ENCODE results near the gene SORBS1.

DNA sequence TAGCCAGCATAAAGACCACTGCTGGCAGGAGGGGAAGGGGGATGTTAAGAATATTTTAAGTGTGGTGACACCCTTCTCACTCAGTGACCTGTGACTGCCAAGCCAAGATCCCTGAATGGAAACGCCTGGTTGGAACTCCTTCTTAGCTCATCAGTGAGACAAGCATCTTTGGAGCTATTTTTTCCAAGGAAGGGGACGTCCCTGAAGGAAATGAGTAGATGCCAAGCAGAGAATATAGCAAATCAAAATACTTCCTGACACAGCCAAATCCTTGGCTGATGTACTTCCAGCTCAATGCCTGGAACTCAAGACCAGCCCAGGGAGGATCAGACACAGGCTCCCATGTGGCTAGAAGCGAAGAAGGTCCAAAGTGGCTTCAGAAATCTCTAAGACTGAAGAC is 82.2 kb downstream of the SORBS1 start:
- TF ChIP-seq, protein P1, sequence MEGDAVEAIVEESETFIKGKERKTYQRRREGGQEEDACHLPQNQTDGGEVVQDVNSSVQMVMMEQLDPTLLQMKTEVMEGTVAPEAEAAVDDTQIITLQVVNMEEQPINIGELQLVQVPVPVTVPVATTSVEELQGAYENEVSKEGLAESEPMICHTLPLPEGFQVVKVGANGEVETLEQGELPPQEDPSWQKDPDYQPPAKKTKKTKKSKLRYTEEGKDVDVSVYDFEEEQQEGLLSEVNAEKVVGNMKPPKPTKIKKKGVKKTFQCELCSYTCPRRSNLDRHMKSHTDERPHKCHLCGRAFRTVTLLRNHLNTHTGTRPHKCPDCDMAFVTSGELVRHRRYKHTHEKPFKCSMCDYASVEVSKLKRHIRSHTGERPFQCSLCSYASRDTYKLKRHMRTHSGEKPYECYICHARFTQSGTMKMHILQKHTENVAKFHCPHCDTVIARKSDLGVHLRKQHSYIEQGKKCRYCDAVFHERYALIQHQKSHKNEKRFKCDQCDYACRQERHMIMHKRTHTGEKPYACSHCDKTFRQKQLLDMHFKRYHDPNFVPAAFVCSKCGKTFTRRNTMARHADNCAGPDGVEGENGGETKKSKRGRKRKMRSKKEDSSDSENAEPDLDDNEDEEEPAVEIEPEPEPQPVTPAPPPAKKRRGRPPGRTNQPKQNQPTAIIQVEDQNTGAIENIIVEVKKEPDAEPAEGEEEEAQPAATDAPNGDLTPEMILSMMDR (IDR thresholded peaks at IDR 0.05) = no peak
- no peak for TF ChIP-seq POLR2A (IDR thresholded peaks at IDR 0.05)
